ENCODE data around the gene FAM24B.

DNA sequence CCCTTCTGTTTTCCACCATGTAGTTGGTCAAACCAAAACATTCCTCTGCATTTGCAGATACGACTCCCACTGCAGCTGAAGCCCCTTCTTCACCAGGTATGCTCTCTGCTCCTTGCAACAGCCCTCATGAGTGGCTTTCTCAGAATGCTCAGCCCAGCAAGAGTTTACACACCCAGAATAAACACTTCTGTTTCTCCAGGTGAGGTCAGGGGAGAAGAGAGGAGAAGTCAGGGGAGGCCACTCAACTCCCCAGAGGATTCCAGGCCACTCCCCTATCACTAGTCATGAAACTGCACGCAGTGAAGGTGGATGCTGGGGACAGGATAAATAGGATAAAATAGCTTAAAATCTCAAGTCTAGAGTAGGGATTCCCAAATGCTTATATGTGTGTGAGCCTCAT lies 64.9 kb downstream of the FAM24B start:
- TF ChIP-seq, protein P1, sequence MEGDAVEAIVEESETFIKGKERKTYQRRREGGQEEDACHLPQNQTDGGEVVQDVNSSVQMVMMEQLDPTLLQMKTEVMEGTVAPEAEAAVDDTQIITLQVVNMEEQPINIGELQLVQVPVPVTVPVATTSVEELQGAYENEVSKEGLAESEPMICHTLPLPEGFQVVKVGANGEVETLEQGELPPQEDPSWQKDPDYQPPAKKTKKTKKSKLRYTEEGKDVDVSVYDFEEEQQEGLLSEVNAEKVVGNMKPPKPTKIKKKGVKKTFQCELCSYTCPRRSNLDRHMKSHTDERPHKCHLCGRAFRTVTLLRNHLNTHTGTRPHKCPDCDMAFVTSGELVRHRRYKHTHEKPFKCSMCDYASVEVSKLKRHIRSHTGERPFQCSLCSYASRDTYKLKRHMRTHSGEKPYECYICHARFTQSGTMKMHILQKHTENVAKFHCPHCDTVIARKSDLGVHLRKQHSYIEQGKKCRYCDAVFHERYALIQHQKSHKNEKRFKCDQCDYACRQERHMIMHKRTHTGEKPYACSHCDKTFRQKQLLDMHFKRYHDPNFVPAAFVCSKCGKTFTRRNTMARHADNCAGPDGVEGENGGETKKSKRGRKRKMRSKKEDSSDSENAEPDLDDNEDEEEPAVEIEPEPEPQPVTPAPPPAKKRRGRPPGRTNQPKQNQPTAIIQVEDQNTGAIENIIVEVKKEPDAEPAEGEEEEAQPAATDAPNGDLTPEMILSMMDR (IDR thresholded peaks at IDR 0.05), result no peak
- no peak for TF ChIP-seq POLR2A (IDR thresholded peaks at IDR 0.05)

All from right lobe of liver (tissue), 4 donors.